NCI-H128 (cell line): ENCODE data around the gene ERCC6L.
"Not testable (repeated sequence)": the region's sequence is repeated elsewhere in the genome, so short reads cannot be mapped to it uniquely, and the experiment has no call there.

ENCODE experiments used
- DNase-seq: peaks from one replicate; lab custom pipeline; 2025; ENCODE audit not compliant: unreplicated experiment; lab: John Stamatoyannopoulos, UW

Gene ERCC6L

GRCh38 chrX:72176981-72177380, 61.8 kb downstream of the ERCC6L start:
- no peak for DNase-seq

- not testable (repeated sequence) for DNase-seq
Observed at GRCh38 chrX:72176289-72176688, 62.5 kb downstream of the ERCC6L start.

GRCh38 chrX:72169008-72169728, 69.7 kb downstream of the ERCC6L start:
- no peak for DNase-seq

DNA sequence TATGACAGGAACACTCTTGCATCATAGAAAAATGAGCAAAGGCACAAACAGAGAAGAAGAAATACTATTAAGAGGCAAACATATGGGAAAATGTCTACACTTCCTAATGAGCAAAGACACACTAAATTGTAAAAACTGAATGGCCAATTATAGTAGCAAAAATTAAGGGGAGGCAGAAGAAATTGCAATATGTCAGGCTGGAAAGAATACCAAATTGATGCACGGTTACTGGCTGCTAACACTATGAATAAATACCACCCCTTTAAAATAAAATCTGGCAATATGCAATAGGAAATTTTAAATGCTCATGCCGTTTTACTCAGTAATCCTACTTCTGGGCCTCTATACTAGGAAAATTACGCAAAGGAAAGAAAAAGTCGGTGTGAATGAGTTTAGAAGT, 73.3 kb downstream of the ERCC6L start:
- no peak for DNase-seq

- no peak for DNase-seq
Observed at GRCh38 chrX:72159769-72160168, 79.1 kb downstream of the ERCC6L start.

GRCh38 chrX:72158773-72159172, 80.1 kb downstream of the ERCC6L start:
- DNase-seq, result no peak
